GM18511 (cell line): ENCODE results near the gene KRTAP22-2.

Experiments used
- ATAC-seq: cut with Tn5 transposase; IDR thresholded peaks from one replicate; pipeline ENCODE4 v1.9.1; 2021; ENCODE audit warnings: mild to moderate bottlenecking, moderate library complexity; ENCODE audit not compliant: unreplicated experiment

Gene KRTAP22-2

DNA sequence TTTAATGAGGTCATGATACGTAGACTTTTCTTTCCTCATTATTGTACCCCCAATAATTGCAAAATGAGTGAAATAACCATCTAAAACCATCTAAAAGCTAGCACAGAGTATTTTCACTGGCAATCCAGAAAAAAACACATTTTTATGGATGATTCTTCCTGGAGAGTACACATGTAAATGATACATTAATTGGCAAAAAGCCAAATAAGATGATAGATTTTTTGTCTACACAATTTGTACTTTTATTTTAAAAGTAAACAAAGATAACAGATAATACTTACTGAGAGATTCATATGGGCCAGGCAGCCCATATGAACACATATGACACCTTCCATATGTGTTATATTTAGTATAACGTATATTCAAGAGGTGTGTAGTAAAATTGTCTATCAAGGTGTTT is 26.6 kb downstream of the KRTAP22-2 start:
- no peak for ATAC-seq

GRCh38 chr21:30563072-30563471 is 27.1 kb downstream of the KRTAP22-2 start:
- ATAC-seq = no peak

DNA sequence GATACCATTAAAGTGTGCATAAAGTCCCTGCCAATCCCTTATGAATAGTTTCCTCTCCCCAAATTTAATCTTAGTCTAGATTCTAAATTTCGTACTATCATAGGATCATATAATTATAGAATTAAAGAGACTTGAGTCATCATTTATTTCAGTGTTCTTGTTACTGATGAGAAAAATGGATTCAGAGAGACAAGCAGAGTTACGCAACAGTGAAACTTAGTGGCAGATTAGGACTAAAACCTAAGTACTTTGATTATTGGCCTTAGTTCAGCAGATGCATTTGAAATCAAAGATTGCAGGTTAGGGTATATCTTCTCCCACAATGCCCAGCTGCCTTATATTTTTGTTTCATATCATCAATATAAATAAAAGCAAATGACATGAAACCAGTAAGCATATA is 28.2 kb downstream of the KRTAP22-2 start:
- no peak for ATAC-seq

DNA sequence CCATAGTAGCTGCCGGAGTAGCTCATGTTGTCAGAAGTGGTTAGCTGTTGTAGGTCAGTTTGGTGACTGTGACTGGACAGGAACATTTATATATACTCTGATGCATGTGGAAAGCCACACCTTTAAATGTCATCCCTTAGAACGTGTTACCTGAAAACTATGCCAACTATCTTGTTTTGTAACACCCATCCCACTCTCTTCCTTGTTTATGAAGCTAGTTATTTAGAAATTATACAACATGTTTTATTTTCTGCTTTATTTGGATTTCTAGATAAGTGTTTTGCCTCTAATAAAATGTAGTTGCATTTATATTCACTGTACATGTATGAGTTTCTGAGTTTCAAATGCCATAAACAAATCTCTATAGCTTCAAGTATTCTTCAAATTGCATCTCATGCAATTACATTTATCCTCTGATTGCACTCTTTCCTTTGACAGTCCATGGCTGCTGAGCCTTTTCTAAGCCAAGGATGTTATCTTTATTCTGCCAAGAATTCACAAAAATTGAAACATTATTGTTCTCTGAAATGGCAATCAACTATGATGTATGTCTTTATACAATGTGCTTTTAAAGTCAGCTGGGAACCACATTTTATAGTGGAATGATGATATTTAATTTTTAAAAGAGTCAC is 28.8 kb downstream of the KRTAP22-2 start, which contains the start of gene KRTAP19-7:
TSS of gene KRTAP19-7 (minus strand) at position 51 of the 632 bp plus-strand sequence. CDS start at position 26, 25 bp downstream.
- ATAC-seq = no peak

GRCh38 chr21:30555095-30555494 is 35.1 kb downstream of the KRTAP22-2 start:
- ATAC-seq = no peak

DNA sequence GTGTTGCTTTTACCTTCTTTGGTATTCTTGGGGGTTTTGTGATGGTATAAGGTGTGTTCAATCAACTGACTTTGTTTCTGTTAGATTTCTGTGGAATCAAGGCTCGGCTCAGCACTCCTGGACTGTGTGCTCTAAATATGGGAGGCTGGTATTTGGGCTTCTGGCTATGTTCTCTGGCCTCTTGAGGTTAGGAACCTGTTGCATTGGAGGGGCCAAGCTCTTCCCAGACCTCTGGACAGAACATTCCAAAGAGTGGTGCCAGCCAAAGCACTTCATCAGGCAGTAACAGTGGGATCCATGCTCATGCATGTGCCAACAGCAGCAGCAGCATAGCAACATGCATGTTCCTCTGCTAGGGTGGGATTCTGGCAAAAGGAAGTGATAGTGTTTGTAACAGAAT is 37.4 kb downstream of the KRTAP22-2 start:
- ATAC-seq = no peak

GRCh38 chr21:30541764-30542163 is 48.4 kb downstream of the KRTAP22-2 start, which contains the start of gene KRTAP19-6:
KRTAP19-6 (minus strand) TSS chr21:30541864; CDS start chr21:30541833, 31 bp downstream.
- ATAC-seq = no peak
